ENCODE measurements around the gene MVB12B. TPM values are rescaled to one million over a fixed set of nuclear protein-coding genes. Genes with fewer than 3 reads are reported as not detected.
"Not testable (repeated sequence)": the region's sequence is repeated elsewhere in the genome, so short reads cannot be mapped to it uniquely, and the experiment has no call there.

The MVB12B gene
- 10 to 100 TPM; 15.7 to 27.3 (median 22.7) TPM for total RNA-seq

- in situ Hi-C loops (cut with MboI; ENCODE audit: low pct_ligation_motif_present in 1 of 4, low pct_unique_long_range_greater_than_20kb in 1 of 4, low sequenced_read_pairs in 3 of 4) = loop anchor here in 1 of 4 donors (10.0 kb wide), 1 partner anchor 58 kb away; no protein-coding TSS in a partner anchor
- H3K4me3 ChIP-seq = peak within 1 kb of the TSS; percentile 44 to 79 (median 65)
- H3K4me1 ChIP-seq = peaks cover 0 to 28% (median 16%) of the 10 kb centered on the region in 4 donors
- TF ChIP-seq POLR2AphosphoS5 (IDR thresholded peaks at IDR 0.05) = no peak
- no peak for TF ChIP-seq EP300 (IDR thresholded peaks at IDR 0.05; ENCODE audit: low read depth)
- TF ChIP-seq POLR2A (IDR thresholded peaks at IDR 0.05) = no peak
- TF ChIP-seq CTCF (IDR thresholded peaks at IDR 0.05) = no peak
- H3K27ac ChIP-seq = peak within 1 kb of the TSS; percentile 80 to 91 (median 82)
- 58% methylated on average over 5 of the region's 94 CpGs; no CpG with 5 or more reads in 1 of the 2 donors for WGBS, 2 donors (ENCODE audit: low coverage in 1 of 2)
- DNase-seq = peak; percentile 39
- H3K27me3 ChIP-seq = no peaks in the 10 kb centered on the region
- H3K36me3 ChIP-seq = no peaks in the 10 kb centered on the region
- peaks cover 9 to 12% of the 10 kb centered on the region in 2 donors for H3K9me3 ChIP-seq
- intact Hi-C loops (cut with DNase I; ENCODE audit: low total_unique reads) = no loop called here
Measured at GRCh38 chr9:126326228-126327005, at the start of gene MVB12B. TSS of gene MVB12B (plus strand) at chr9:126326829. CDS start at chr9:126326930, 101 bp downstream.

- peaks cover 5% of the 10 kb centered on the region for H3K27me3 ChIP-seq
- H3K4me3 ChIP-seq = no peak overlapping the region
- H3K27ac ChIP-seq = no peak overlapping the region
- 92 to 100% methylated on average over 4 to 9 of the region's 9 CpGs for WGBS, 2 donors (ENCODE audit: low coverage in 1 of 2)
- in situ Hi-C loops (cut with MboI; ENCODE audit: low pct_ligation_motif_present in 1 of 4, low pct_unique_long_range_greater_than_20kb in 1 of 4, low sequenced_read_pairs in 3 of 4) = no loop called here
- peaks cover 0 to 4% of the 10 kb centered on the region in 2 donors for H3K9me3 ChIP-seq
- TF ChIP-seq EP300 (IDR thresholded peaks at IDR 0.05; ENCODE audit: low read depth) (no peak), CTCF (IDR thresholded peaks at IDR 0.05) (no peak), POLR2AphosphoS5 (IDR thresholded peaks at IDR 0.05) (no peak), POLR2A (IDR thresholded peaks at IDR 0.05) (no peak)
- intact Hi-C loops (cut with DNase I; ENCODE audit: low total_unique reads) = no loop called here
- H3K4me1 ChIP-seq = no peaks in the 10 kb centered on the region
- H3K36me3 ChIP-seq = no peaks in the 10 kb centered on the region
- no peak for DNase-seq
Measured at GRCh38 chr9:126283799-126284465, 42.7 kb upstream of the MVB12B start.

GRCh38 chr9:126285652-126286051, 41.0 kb upstream of the MVB12B start:
- in situ Hi-C loops (cut with MboI; ENCODE audit: low pct_ligation_motif_present in 1 of 4, low pct_unique_long_range_greater_than_20kb in 1 of 4, low sequenced_read_pairs in 3 of 4) = not testable (repeated sequence)

GRCh38 chr9:126287166-126287866, 39.3 kb upstream of the MVB12B start:
- intact Hi-C loops (cut with DNase I; ENCODE audit: low total_unique reads) = no loop called here
- in situ Hi-C loops (cut with MboI; ENCODE audit: low pct_ligation_motif_present in 1 of 4, low pct_unique_long_range_greater_than_20kb in 1 of 4, low sequenced_read_pairs in 3 of 4) = no loop called here
- WGBS, 2 donors (ENCODE audit: low coverage in 1 of 2) = 85 to 86% methylated on average over 6 of the region's 6 CpGs
- TF ChIP-seq POLR2AphosphoS5 (IDR thresholded peaks at IDR 0.05) (no peak), EP300 (IDR thresholded peaks at IDR 0.05; ENCODE audit: low read depth) (no peak), CTCF (IDR thresholded peaks at IDR 0.05) (no peak), POLR2A (IDR thresholded peaks at IDR 0.05) (no peak)
- Histone ChIP-seq H3K9me3 (no peaks in the 10 kb centered on the region), H3K27me3 (no peaks in the 10 kb centered on the region), H3K4me1 (no peaks in the 10 kb centered on the region), H3K4me3 (no peak overlapping the region), H3K36me3 (no peaks in the 10 kb centered on the region), H3K27ac (no peak overlapping the region)
- DNase-seq = no peak

More at GRCh38 chr9:126285652-126286051, 41.0 kb upstream of the MVB12B start:
- intact Hi-C loops (cut with DNase I; ENCODE audit: low total_unique reads); H3K9me3 ChIP-seq; H3K36me3 ChIP-seq; H3K27me3 ChIP-seq; H3K4me3 ChIP-seq; DNase-seq; H3K4me1 ChIP-seq; H3K27ac ChIP-seq: not testable (repeated sequence)
- 65 to 77% methylated on average over 2 of the region's 2 CpGs for WGBS, 2 donors (ENCODE audit: low coverage in 1 of 2)
